HCT116 (cell line): ENCODE data around the gene LYRM4. TPM values are rescaled to one million over a fixed set of nuclear protein-coding genes. Genes with fewer than 3 reads are reported as not detected.

Experiments
- ATAC-seq: fragments of 200-7000 bp; cut with Tn5 transposase; 2 replicates; pipeline ENCODE4 v1.9.1; 2020; ENCODE audit warnings: mild to moderate bottlenecking, moderate library complexity
- BruUV-seq: library from RNA; stranded (reverse); fragments of 400-500 nt; replicated peaks from 2 replicates; lab custom pipeline; 2021; lab: Mats Ljungman, UMichigan
- CTCF ChIA-PET: fragments of 300-600 bp; sonication (Branson Sonifier 250); formaldehyde crosslinking; loops from one replicate; lab custom pipeline; 2021; ENCODE audit warnings: antibody characterized with exemption; lab: Charles Lee
- POLR2A ChIA-PET: fragments of 300-600, 350-600 bp; sonication (Branson Sonifier 250); formaldehyde crosslinking; loops from one replicate; lab custom pipeline; 2021; ENCODE audit warnings: antibody characterized with exemption; lab: Charles Lee
- RAD21 ChIA-PET, 2 experiments: fragments of 300-600 bp; sonication (Branson Sonifier 250); formaldehyde crosslinking; loops; one replicate each; lab custom pipeline; 2023; ENCODE audit warnings: low total read pairs in 2 of 2; ENCODE audit not compliant: uncharacterized antibody in 2 of 2, unreplicated experiment in 2 of 2, low non-redundant PET in 1 of 2; lab: Charles Lee
- DNase-seq: peaks from one replicate; pipeline ENCODE4 v3.0.0-alpha.2; 2010; ENCODE audit warnings: low read depth, low spot score
- H2AFZ ChIP-seq: fragments of 200-600 bp; shearing (Covaris generic), sonication (generic); 2 replicates; pipeline ENCODE4 v1.6.1; 2017; ENCODE audit warnings: low read depth, mixed run types, mixed read lengths, antibody characterized with exemption, low read length; ENCODE audit not compliant: poor library complexity, severe bottlenecking
- H3K27ac ChIP-seq: 2 replicates; pipeline ENCODE4 v1.5.1; 2012; ENCODE audit warnings: low read depth, low read length
- H3K27me3 ChIP-seq: fragments of 200-600 bp; sonication (generic); 2 replicates; pipeline ENCODE4 v1.6.1; 2016; ENCODE audit warnings: mixed run types, low read length, mixed read lengths; ENCODE audit not compliant: insufficient read depth
- H3K36me3 ChIP-seq, 2 experiments: fragments of 200-500 bp in 1 of 2; fragments of 200-600 bp in 1 of 2; sonication (Bioruptor generic) in 1 of 2; sonication (generic) in 1 of 2; 2 replicates each; pipeline versions ENCODE4 v1.5.1 to v1.6.1; 2014 to 2016; ENCODE audit warnings: low read length in 2 of 2, inconsistent platforms in 1 of 2, mixed read lengths in 1 of 2, mixed run types in 1 of 2; ENCODE audit not compliant: insufficient read depth in 2 of 2, control insufficient read depth in 1 of 2
- H3K4me1 ChIP-seq, 2 experiments: fragments of 200-600 bp in 1 of 2; sonication (generic) in 1 of 2; 2 replicates each; pipeline versions ENCODE4 v1.5.1 to v1.6.1; 2012 to 2017; ENCODE audit warnings: low read length in 2 of 2, inconsistent platforms in 1 of 2, mild to moderate bottlenecking in 1 of 2, mixed read lengths in 1 of 2, mixed run types in 1 of 2, moderate library complexity in 1 of 2; ENCODE audit not compliant: insufficient read depth in 2 of 2, control insufficient read depth in 1 of 2
- H3K4me2 ChIP-seq: fragments of 200-600 bp; sonication (generic); 2 replicates; pipeline ENCODE4 v1.6.1; 2017; ENCODE audit warnings: mixed run types, low read length, mixed read lengths
- H3K4me3 ChIP-seq, 2 experiments: fragments of 200-600 bp in 1 of 2; sonication (generic) in 1 of 2; replicated peaks in 1 of 2; 2 replicates each; pipeline ENCODE4 v1.5.1; 2011 to 2016; ENCODE audit warnings: low read length in 2 of 2, control low read depth in 1 of 2, low read depth in 1 of 2, mild to moderate bottlenecking in 1 of 2, mixed read lengths in 1 of 2, mixed run types in 1 of 2
- H3K79me2 ChIP-seq: fragments of 200-600 bp; sonication (generic); 2 replicates; pipeline ENCODE4 v1.6.1; 2017; ENCODE audit warnings: mild to moderate bottlenecking, mixed run types, low read length, moderate library complexity, mixed read lengths; ENCODE audit not compliant: insufficient read depth
- H3K9ac ChIP-seq: fragments of 200-600 bp; sonication (generic); 2 replicates; pipeline ENCODE4 v1.6.1; 2016; ENCODE audit warnings: low read length, mixed read lengths
- H3K9me2 ChIP-seq: fragments of 200-600 bp; sonication (generic), shearing (Covaris generic); 2 replicates; pipeline ENCODE4 v1.6.1; 2017; ENCODE audit warnings: mixed run types, mild to moderate bottlenecking, moderate library complexity; ENCODE audit not compliant: insufficient read depth
- H3K9me3 ChIP-seq, 2 experiments: fragments of 200-500 bp in 1 of 2; fragments of 200-600 bp in 1 of 2; sonication (Bioruptor generic) in 1 of 2; sonication (generic) in 1 of 2; 2 replicates each; pipeline ENCODE4 v1.6.1; 2014 to 2017; ENCODE audit warnings: low read length in 2 of 2, mixed read lengths in 2 of 2, inconsistent platforms in 1 of 2, low read depth in 1 of 2, mild to moderate bottlenecking in 1 of 2, mixed run types in 1 of 2, moderate library complexity in 1 of 2; ENCODE audit not compliant: control insufficient read depth in 1 of 2, insufficient read depth in 1 of 2
- H4K20me1 ChIP-seq: fragments of 200-600 bp; sonication (generic), shearing (Covaris generic); 2 replicates; pipeline ENCODE4 v1.6.1; 2017; ENCODE audit warnings: mixed run types, mild to moderate bottlenecking, moderate library complexity; ENCODE audit not compliant: insufficient read depth
- EZH2 ChIP-seq: fragments of 200-600 bp; sonication (generic); IDR thresholded peaks from 2 replicates; pipeline ENCODE4 v1.6.1; 2017; ENCODE audit warnings: antibody characterized with exemption, mixed run types
- EZH2phosphoT487 ChIP-seq: fragments of 200-600 bp; IDR thresholded peaks from 2 replicates; pipeline ENCODE4 v1.6.1; 2018; ENCODE audit warnings: antibody characterized with exemption, borderline replicate concordance
- JUND ChIP-seq: IDR thresholded peaks from 2 replicates; pipeline ENCODE4 v1.6.1; 2012
- POLR2A ChIP-seq: IDR thresholded peaks from 2 replicates; pipeline ENCODE4 v1.7.0; 2011; ENCODE audit warnings: borderline replicate concordance; ENCODE audit not compliant: insufficient read depth, insufficient read length; ENCODE audit errors: extremely low read depth
- POLR2AphosphoS5 ChIP-seq: IDR thresholded peaks from 2 replicates; pipeline ENCODE4 v1.6.1; 2011; ENCODE audit warnings: mild to moderate bottlenecking, low read depth, low read length, moderate library complexity
- RAD21 ChIP-seq: IDR thresholded peaks from 2 replicates; pipeline ENCODE4 v1.6.1; 2012; ENCODE audit warnings: low read depth, mild to moderate bottlenecking
- SP1 ChIP-seq: IDR thresholded peaks from 2 replicates; pipeline ENCODE4 v1.6.1; 2012; ENCODE audit warnings: low read depth
- SRF ChIP-seq: IDR thresholded peaks from 2 replicates; pipeline ENCODE4 v1.6.1; 2012; ENCODE audit warnings: low read depth
- YY1 ChIP-seq: IDR thresholded peaks from 2 replicates; pipeline ENCODE4 v1.6.1; 2011; ENCODE audit warnings: low read length, low read depth, moderate library complexity, mild to moderate bottlenecking; ENCODE audit not compliant: insufficient replicate concordance; ENCODE audit errors: extremely low read depth
- ZFX ChIP-seq: fragments of 450-650 bp; IDR thresholded peaks from 2 replicates; pipeline ENCODE4 v1.6.1; 2017
- ZNF274 ChIP-seq: fragments of 200-500 bp; sonication (Bioruptor generic); IDR thresholded peaks from 2 replicates; pipeline ENCODE4 v1.6.1; 2014; ENCODE audit warnings: mild to moderate bottlenecking, low read depth, low read length, inconsistent platforms
- intact Hi-C: fragments of 100-400 bp; cut with micrococcal nuclease; formaldehyde crosslinking; loops from 2 replicates; pipeline ENCODE4 v1.10.0; 2022
- total RNA-seq: library from RNA; stranded (reverse); gene quantifications from one replicate; pipeline ENCODE4 v1.2.1, GENCODE V29; 2021; ENCODE audit not compliant: unreplicated experiment

Gene LYRM4
- total RNA-seq, 1 experiment from 2014 or later, result 30.1 TPM

DNA sequence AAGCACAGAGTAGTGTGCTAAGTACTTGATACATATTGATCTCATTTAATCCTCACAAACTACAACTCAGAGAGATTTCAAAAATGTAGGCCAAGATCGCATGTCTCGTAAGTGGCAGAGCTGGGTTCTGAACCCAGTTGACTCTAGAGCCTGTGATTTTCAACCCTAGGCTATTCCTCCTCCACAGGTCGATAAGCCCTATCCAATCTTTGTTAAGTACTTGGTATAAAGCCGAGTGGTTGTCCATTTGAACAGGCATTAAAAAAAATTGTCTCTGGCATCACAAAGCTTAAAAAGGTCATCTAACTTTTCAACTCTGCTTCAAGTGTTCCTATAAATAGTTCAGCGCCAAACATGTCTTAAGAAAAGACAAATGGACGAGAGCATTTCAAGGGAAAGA is 37.4 kb downstream of the LYRM4 start:
- H2AFZ ChIP-seq, result no peak overlapping the region
- peaks cover 7% of the 10 kb centered on the region; the same call in 1 of the 2 replicates for H3K79me2 ChIP-seq
- no peak for DNase-seq
- no TSS peak for BruUV-seq
- intact Hi-C loops, result no loop called here
- no peak overlapping the region for H3K9ac ChIP-seq
- ChIA-PET POLR2A (no interaction called here), CTCF (no interaction called here), RAD21 (no interaction called here)
- no peak overlapping the region for H3K4me3 ChIP-seq
- H4K20me1 ChIP-seq, result no peaks in the 10 kb centered on the region
- H3K27ac ChIP-seq, result no peak overlapping the region
- H3K9me2 ChIP-seq, result no peaks in the 10 kb centered on the region
- H3K36me3 ChIP-seq, result no peaks in the 10 kb centered on the region
- no peak for TF ChIP-seq EZH2phosphoT487
- TF ChIP-seq YY1, result no peak
- TF ChIP-seq JUND, result no peak
- no peak for TF ChIP-seq EZH2
- no peak for TF ChIP-seq ZFX
- TF ChIP-seq ZNF274, result no peak
- TF ChIP-seq SP1, result no peak
- TF ChIP-seq SRF, result no peak
- no peak for TF ChIP-seq POLR2AphosphoS5
- no peak for TF ChIP-seq POLR2A
- TF ChIP-seq, all 23 proteins: peak for 0
- H3K9me3 ChIP-seq, result no peaks in the 10 kb centered on the region
- H3K4me2 ChIP-seq, result no peak overlapping the region
- H3K27me3 ChIP-seq, result no peaks in the 10 kb centered on the region
- no peaks in the 10 kb centered on the region for H3K4me1 ChIP-seq
- ATAC-seq, result no peak

- RAD21 ChIA-PET, result no interaction called here
- Histone ChIP-seq H3K79me2 (peaks cover 4% of the 10 kb centered on the region; the same call in 1 of the 2 replicates), H3K27ac (no peak overlapping the region), H4K20me1 (no peaks in the 10 kb centered on the region), H3K4me3 (no peak overlapping the region), H3K9me3 (no peaks in the 10 kb centered on the region), H3K27me3 (no peaks in the 10 kb centered on the region), H3K4me2 (no peak overlapping the region), H2AFZ (no peak overlapping the region), H3K36me3 (no peaks in the 10 kb centered on the region), H3K9me2 (no peaks in the 10 kb centered on the region), H3K9ac (no peak overlapping the region), H3K4me1 (no peaks in the 10 kb centered on the region)
- DNase-seq (no peak), ATAC-seq (no peak)
- TF ChIP-seq ZFX, result no peak
- TF ChIP-seq RAD21, result peak; percentile 10; the same call in 1 of the 2 replicates
- POLR2A ChIA-PET, result no interaction called here
- CTCF ChIA-PET, result interaction anchor here (1.2 kb wide), 1 partner anchor 182 kb away, joined by 3 read pairs; no protein-coding TSS in a partner anchor
- intact Hi-C loops, result no loop called here
- no TSS peak for BruUV-seq
These were observed 40.3 kb downstream of the LYRM4 start for GRCh38 chr6:5220443-5220842.
